SK-N-SH (cell line): ENCODE results near the gene KIF1A. TPM values are rescaled to one million over a fixed set of nuclear protein-coding genes. Genes with fewer than 3 reads are reported as not detected.

Experiments
- CTCF ChIA-PET: fragments of 300-600, 350-600 bp; formaldehyde crosslinking; extraction: SDS; loops from one replicate; lab custom pipeline; 2021; lab: Yijun Ruan, JAX
- POLR2A ChIA-PET: fragments of 350-600 bp; sonication (Branson Sonifier 250); formaldehyde crosslinking; extraction: SDS; loops from one replicate; lab custom pipeline; 2020; ENCODE audit warnings: antibody characterized with exemption, inconsistent platforms; lab: Yijun Ruan, JAX
- DNase-seq: peaks from one replicate; pipeline ENCODE4 v3.0.0; 2012
- H2AFZ ChIP-seq: fragments of 200-600 bp; sonication (generic); 2 replicates; pipeline ENCODE4 v1.8.1; 2016; ENCODE audit warnings: antibody characterized with exemption, mild to moderate bottlenecking, low read depth
- H3F3A ChIP-seq: fragments of 200-600 bp; sonication (generic); replicated peaks from 2 replicates; pipeline ENCODE3; 2016; ENCODE audit warnings: antibody characterized with exemption, mild to moderate bottlenecking; ENCODE audit not compliant: insufficient read depth
- H3K27ac ChIP-seq, 2 experiments: fragments of 200-500 bp in 1 of 2; fragments of 200-600 bp in 1 of 2; sonication (Bioruptor generic) in 1 of 2; sonication (generic), shearing (Covaris generic) in 1 of 2; 2 replicates each; pipeline versions ENCODE4 v1.5.1 to v1.6.1; 2014 to 2016; ENCODE audit warnings: low read depth in 2 of 2, inconsistent platforms in 1 of 2, low read length in 1 of 2, mild to moderate bottlenecking in 1 of 2, mixed read lengths in 1 of 2
- H3K27me3 ChIP-seq: fragments of 200-600 bp; sonication (generic), shearing (Covaris generic); 2 replicates; pipeline ENCODE4 v1.6.1; 2016; ENCODE audit warnings: mixed run types; ENCODE audit not compliant: insufficient read depth
- H3K36me3 ChIP-seq, 2 experiments: fragments of 200-500 bp in 1 of 2; fragments of 200-600 bp in 1 of 2; sonication (Bioruptor generic) in 1 of 2; sonication (generic) in 1 of 2; replicated peaks in 1 of 2; 2 replicates each; pipeline versions ENCODE3 to v1.5.1; 2014 to 2016; ENCODE audit warnings: low read length in 1 of 2, mild to moderate bottlenecking in 1 of 2; ENCODE audit not compliant: insufficient read depth in 2 of 2, control insufficient read depth in 1 of 2
- H3K4me1 ChIP-seq, 2 experiments: fragments of 200-500 bp in 1 of 2; fragments of 200-600 bp in 1 of 2; sonication (Bioruptor generic) in 1 of 2; sonication (generic), shearing (Covaris generic) in 1 of 2; 2 replicates each; pipeline versions ENCODE4 v1.5.1 to v1.6.1; 2014 to 2016; ENCODE audit warnings: low read depth in 1 of 2, low read length in 1 of 2, mixed run types in 1 of 2; ENCODE audit not compliant: insufficient read depth in 2 of 2, control insufficient read depth in 1 of 2
- H3K4me2 ChIP-seq: fragments of 200-600 bp; sonication (generic), shearing (Covaris generic); 2 replicates; pipeline ENCODE4 v1.6.1; 2017; ENCODE audit warnings: mixed run types
- H3K4me3 ChIP-seq, 2 experiments: fragments of 200-500 bp in 1 of 2; fragments of 200-600 bp in 1 of 2; sonication (Bioruptor generic) in 1 of 2; sonication (generic), shearing (Covaris generic) in 1 of 2; 2 replicates each; pipeline versions ENCODE4 v1.5.1 to v1.8.1; 2014 to 2016; ENCODE audit warnings: low read depth in 2 of 2, inconsistent platforms in 1 of 2, low read length in 1 of 2, mild to moderate bottlenecking in 1 of 2, mixed read lengths in 1 of 2, moderate library complexity in 1 of 2
- H3K79me2 ChIP-seq: fragments of 200-600 bp; sonication (generic); 2 replicates; pipeline ENCODE4 v1.8.1; 2017; ENCODE audit warnings: mild to moderate bottlenecking; ENCODE audit not compliant: insufficient read depth
- H3K9ac ChIP-seq: fragments of 200-600 bp; sonication (generic); 2 replicates; pipeline ENCODE4 v1.6.1; 2017; ENCODE audit warnings: mixed run types
- H3K9me2 ChIP-seq: fragments of 200-600 bp; sonication (generic); 2 replicates; pipeline ENCODE4 v1.6.1; 2017; ENCODE audit warnings: mixed run types
- H3K9me3 ChIP-seq: fragments of 200-600 bp; sonication (generic); 2 replicates; pipeline ENCODE4 v1.6.1; 2017; ENCODE audit warnings: mixed run types, mild to moderate bottlenecking, moderate library complexity
- H4K20me1 ChIP-seq: fragments of 200-600 bp; sonication (generic); 2 replicates; pipeline ENCODE4 v1.6.1; 2017; ENCODE audit warnings: mild to moderate bottlenecking, mixed run types; ENCODE audit not compliant: insufficient read depth
- CHD2 ChIP-seq: fragments of 150-350 bp; IDR thresholded peaks from 2 replicates; pipeline ENCODE4 v1.6.1; 2018; ENCODE audit warnings: low read length; ENCODE audit not compliant: partially characterized antibody
- ELF1 ChIP-seq: IDR thresholded peaks from 2 replicates; pipeline ENCODE4 v1.4.0; 2012
- EP300 ChIP-seq, 2 experiments: IDR thresholded peaks; 2 replicates each; pipeline versions ENCODE4 v1.4.0 to v1.6.1; 2012; ENCODE audit warnings: borderline replicate concordance in 1 of 2, low read depth in 1 of 2, low read length in 1 of 2
- FOXJ3 ChIP-seq: sonication (generic); formaldehyde crosslinking; IDR thresholded peaks from 2 replicates; pipeline ENCODE4 v1.5.1; 2020; ENCODE audit warnings: mild to moderate bottlenecking, missing genetic modification reagents
- FOXM1 ChIP-seq: IDR thresholded peaks from 2 replicates; pipeline ENCODE4 v1.4.0; 2012; ENCODE audit warnings: low read depth, mild to moderate bottlenecking
- GABPA ChIP-seq: IDR thresholded peaks from 2 replicates; pipeline ENCODE4 v1.4.0; 2012; ENCODE audit warnings: low read depth, mild to moderate bottlenecking
- JUND ChIP-seq: IDR thresholded peaks from 2 replicates; pipeline ENCODE4 v1.4.0; 2012
- MEF2A ChIP-seq: IDR thresholded peaks from 2 replicates; pipeline ENCODE4 v1.4.0; 2012; ENCODE audit warnings: low read depth, borderline replicate concordance
- MXI1 ChIP-seq: IDR thresholded peaks from 2 replicates; pipeline ENCODE4 v1.6.1; 2012; ENCODE audit warnings: mild to moderate bottlenecking, low read depth, low read length, improper control_type of control experiment
- NRF1 ChIP-seq: IDR thresholded peaks from 2 replicates; pipeline ENCODE4 v1.6.1; 2012; ENCODE audit warnings: low read depth, mild to moderate bottlenecking, low read length
- POLR2AphosphoS5 ChIP-seq: IDR thresholded peaks from 2 replicates; pipeline ENCODE4 v1.6.1; 2012; ENCODE audit warnings: low read depth, low read length
- RAD21 ChIP-seq: IDR thresholded peaks from 2 replicates; pipeline ENCODE4 v1.6.1; 2012; ENCODE audit warnings: mild to moderate bottlenecking, low read length
- RXRA ChIP-seq: IDR thresholded peaks from 2 replicates; pipeline ENCODE4 v1.4.0; 2012; ENCODE audit warnings: low read depth, mild to moderate bottlenecking, borderline replicate concordance
- SMC3 ChIP-seq: IDR thresholded peaks from 2 replicates; pipeline ENCODE4 v1.6.1; 2012; ENCODE audit warnings: low read depth, low read length, improper control_type of control experiment
- TAF1 ChIP-seq: IDR thresholded peaks from 2 replicates; pipeline ENCODE4 v1.6.1; 2012; ENCODE audit warnings: low read depth, mild to moderate bottlenecking, low read length, moderate library complexity, borderline replicate concordance
- TCF12 ChIP-seq: IDR thresholded peaks from 2 replicates; pipeline ENCODE4 v1.4.0; 2012
- WGBS: methylation state at CpG from one replicate; pipeline ENCODE4 v1.1.6; 2017; ENCODE audit warnings: low lambda C conversion rate; 5-methylcytosine and 5-hydroxymethylcytosine counted together
- polyA plus RNA-seq, 3 experiments: library from polyadenylated mRNA; depleted of rRNA; stranded (reverse); fragments of >200 nt; gene quantifications; 2 replicates each; pipeline ENCODE4 v1.2.3, GENCODE V29; 2012
- TF ChIP-seq, protein P1 (sequence below): fragments of 150-350 bp; IDR thresholded peaks from 2 replicates; pipeline ENCODE4 v1.6.1; 2016; ENCODE audit warnings: mild to moderate bottlenecking, low read depth, low read length
- TF ChIP-seq, protein P2 (sequence below): IDR thresholded peaks from 2 replicates; pipeline ENCODE4 v1.4.0; 2012; ENCODE audit warnings: low read depth
- TF ChIP-seq, protein P3 (sequence below): fragments of 200-600 bp; sonication (generic); IDR thresholded peaks from 2 replicates; pipeline ENCODE4 v1.6.1; 2017; ENCODE audit warnings: antibody characterized with exemption, mild to moderate bottlenecking, moderate library complexity

Gene KIF1A
- polyA plus RNA-seq, 1 of the 3 experiments (the other 2 are of a cell fraction), result 0.21 TPM

DNA sequence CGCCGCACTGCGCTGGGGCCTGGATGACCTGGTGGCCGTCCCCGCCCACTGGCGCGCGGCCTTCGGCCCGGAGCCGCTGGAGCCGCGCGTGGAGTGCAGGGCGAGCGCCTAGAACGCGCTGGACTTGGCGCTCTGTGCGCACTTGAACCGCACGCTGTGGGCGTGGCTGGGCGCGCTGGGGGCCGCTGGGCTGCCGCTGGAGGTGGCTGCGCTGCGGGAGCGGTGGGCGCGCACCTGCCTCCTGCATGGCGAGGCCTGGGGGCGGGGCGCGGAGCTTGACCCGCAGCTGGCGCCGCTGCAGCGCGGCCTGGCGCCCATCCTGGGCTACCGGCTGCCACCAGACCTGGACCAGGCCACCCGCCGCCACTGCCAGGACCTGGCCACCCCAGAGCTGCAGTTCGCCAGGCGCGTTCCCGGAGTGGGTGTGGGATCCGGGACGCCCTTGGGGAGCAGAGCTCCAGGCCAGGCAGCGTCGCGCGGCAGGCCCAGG lies 147.3 kb downstream of the KIF1A start:
- POLR2A ChIA-PET, result no interaction called here
- peak; percentile 44 for DNase-seq
- Histone ChIP-seq H3K36me3 (no peaks in the 10 kb centered on the region), H3K9me3 (no peaks in the 10 kb centered on the region), H3K9me2 (no peaks in the 10 kb centered on the region), H3K27me3 (no peaks in the 10 kb centered on the region; the same call in 1 of the 2 replicates), H3K79me2 (no peaks in the 10 kb centered on the region), H3K9ac (no peak overlapping the region), H3K4me3 (no peak overlapping the region)
- CTCF ChIA-PET, result no interaction called here
- no peak for TF ChIP-seq CHD2
- TF ChIP-seq, protein P1, sequence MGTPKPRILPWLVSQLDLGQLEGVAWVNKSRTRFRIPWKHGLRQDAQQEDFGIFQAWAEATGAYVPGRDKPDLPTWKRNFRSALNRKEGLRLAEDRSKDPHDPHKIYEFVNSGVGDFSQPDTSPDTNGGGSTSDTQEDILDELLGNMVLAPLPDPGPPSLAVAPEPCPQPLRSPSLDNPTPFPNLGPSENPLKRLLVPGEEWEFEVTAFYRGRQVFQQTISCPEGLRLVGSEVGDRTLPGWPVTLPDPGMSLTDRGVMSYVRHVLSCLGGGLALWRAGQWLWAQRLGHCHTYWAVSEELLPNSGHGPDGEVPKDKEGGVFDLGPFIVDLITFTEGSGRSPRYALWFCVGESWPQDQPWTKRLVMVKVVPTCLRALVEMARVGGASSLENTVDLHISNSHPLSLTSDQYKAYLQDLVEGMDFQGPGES, result no peak
- no peak for TF ChIP-seq FOXJ3 (CRISPR knock-in tag)
- TF ChIP-seq, all 33 proteins: peak for 0
- Histone ChIP-seq H3K4me2 (no peak overlapping the region), H3K4me1 (peaks cover 0 to 2% of the 10 kb centered on the region in 2 experiments; a peak in 1 of 4 replicates), H4K20me1 (no peaks in the 10 kb centered on the region), H3F3A (no peaks in the 10 kb centered on the region), H2AFZ (no peak overlapping the region), H3K27ac (no peak overlapping the region)
- 46% methylated on average over 29 of the region's 55 CpGs for WGBS

DNA sequence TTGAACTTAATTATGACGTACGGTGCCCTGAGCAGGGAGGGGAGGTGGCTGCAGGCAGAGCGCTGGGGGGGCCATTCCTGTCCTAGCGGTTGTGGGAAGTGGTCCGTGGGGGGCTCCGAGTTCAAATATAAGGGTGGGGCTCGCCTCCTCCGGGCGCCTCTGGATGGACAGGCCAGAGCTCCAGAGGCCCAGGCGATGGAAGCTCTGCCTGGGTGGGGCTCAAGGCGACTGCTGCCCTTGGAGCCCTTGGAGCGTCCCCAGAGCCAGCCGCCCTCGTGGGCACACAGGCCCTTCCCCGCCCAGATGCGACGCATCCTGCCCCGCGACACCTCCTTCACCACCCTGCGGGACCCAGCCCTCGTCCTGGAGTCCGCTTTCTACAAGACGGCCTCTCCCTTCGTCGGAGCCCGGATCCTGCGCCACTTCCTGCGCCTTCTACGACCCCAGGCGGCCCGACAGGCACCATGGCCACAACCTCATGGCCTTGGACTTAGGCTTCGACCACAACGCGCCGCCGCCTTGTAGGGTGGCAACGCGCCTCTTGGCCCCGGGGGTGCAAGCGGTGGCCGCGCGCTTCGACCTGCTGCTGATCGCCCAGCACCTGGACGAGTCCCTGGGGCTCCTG lies 147.8 kb downstream of the KIF1A start:
- no peaks in the 10 kb centered on the region for H3K9me3 ChIP-seq
- no peak overlapping the region for H3K27ac ChIP-seq
- no peak overlapping the region for H3K4me2 ChIP-seq
- no peaks in the 10 kb centered on the region for H3K79me2 ChIP-seq
- H3K9ac ChIP-seq, result no peak overlapping the region
- H3K36me3 ChIP-seq, result no peaks in the 10 kb centered on the region
- 83% methylated on average over 36 of the region's 46 CpGs for WGBS
- H3K27me3 ChIP-seq, result no peaks in the 10 kb centered on the region; the same call in 1 of the 2 replicates
- H3F3A ChIP-seq, result no peaks in the 10 kb centered on the region
- H3K4me1 ChIP-seq, result peaks cover 0 to 2% of the 10 kb centered on the region in 2 experiments; a peak in 1 of 4 replicates
- TF ChIP-seq FOXJ3 (CRISPR knock-in tag) (no peak), GABPA (no peak), TCF12 (no peak), ELF1 (no peak), RAD21 (no peak), MXI1 (no peak)
- ChIA-PET CTCF (no interaction called here), POLR2A (no interaction called here)
- no peaks in the 10 kb centered on the region for H3K9me2 ChIP-seq
- no peaks in the 10 kb centered on the region for H4K20me1 ChIP-seq
- DNase-seq, result no peak
- H3K4me3 ChIP-seq, result no peak overlapping the region
- H2AFZ ChIP-seq, result no peak overlapping the region

DNA sequence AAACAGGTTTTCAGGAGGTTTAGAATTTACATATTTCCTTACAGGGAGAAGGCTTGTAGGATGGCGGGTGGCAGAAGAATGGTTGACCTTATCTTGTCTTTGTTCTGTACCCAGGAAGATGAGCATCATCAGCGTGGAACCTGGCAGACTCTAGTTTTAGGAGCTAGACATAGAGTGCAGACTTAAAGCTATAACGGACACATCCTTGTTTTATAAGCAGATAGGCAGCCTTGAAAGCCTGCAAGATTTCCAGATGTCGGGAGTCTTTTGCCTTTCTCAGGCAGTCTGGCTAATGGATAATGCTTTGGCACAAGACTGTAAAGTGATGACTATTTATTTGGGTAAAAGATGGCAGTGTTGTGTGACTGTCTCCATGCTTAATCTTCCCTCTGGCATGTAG lies 149.1 kb downstream of the KIF1A start:
- DNase-seq, result no peak
- no peaks in the 10 kb centered on the region for H3F3A ChIP-seq
- no peak overlapping the region for H2AFZ ChIP-seq
- H3K36me3 ChIP-seq, result no peaks in the 10 kb centered on the region
- no peaks in the 10 kb centered on the region for H3K9me3 ChIP-seq
- H3K27ac ChIP-seq, result no peak overlapping the region
- WGBS, result 39% methylated on average over 4 of the region's 4 CpGs
- peaks cover 0 to 2% of the 10 kb centered on the region in 2 experiments; a peak in 1 of 4 replicates for H3K4me1 ChIP-seq
- H3K27me3 ChIP-seq, result no peaks in the 10 kb centered on the region; the same call in 1 of the 2 replicates
- POLR2A ChIA-PET, result no interaction called here
- H3K9ac ChIP-seq, result no peak overlapping the region
- no peaks in the 10 kb centered on the region for H4K20me1 ChIP-seq
- no peak overlapping the region for H3K4me2 ChIP-seq
- no peaks in the 10 kb centered on the region for H3K9me2 ChIP-seq
- H3K4me3 ChIP-seq, result no peak overlapping the region
- no peaks in the 10 kb centered on the region for H3K79me2 ChIP-seq
- CTCF ChIA-PET, result no interaction called here
- TF ChIP-seq EP300 (IDR thresholded peaks at IDR 0.05; ENCODE audit: borderline replicate concordance in 1 of 2, low read depth in 1 of 2, low read length in 1 of 2) (no peak), SMC3 (no peak), TAF1 (no peak), JUND (no peak), POLR2AphosphoS5 (no peak), FOXM1 (no peak), RAD21 (no peak), RXRA (no peak), FOXJ3 (CRISPR knock-in tag) (no peak), MEF2A (no peak), NRF1 (no peak)
- TF ChIP-seq, protein P2, sequence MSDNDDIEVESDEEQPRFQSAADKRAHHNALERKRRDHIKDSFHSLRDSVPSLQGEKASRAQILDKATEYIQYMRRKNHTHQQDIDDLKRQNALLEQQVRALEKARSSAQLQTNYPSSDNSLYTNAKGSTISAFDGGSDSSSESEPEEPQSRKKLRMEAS, result no peak
- TF ChIP-seq, protein P3, sequence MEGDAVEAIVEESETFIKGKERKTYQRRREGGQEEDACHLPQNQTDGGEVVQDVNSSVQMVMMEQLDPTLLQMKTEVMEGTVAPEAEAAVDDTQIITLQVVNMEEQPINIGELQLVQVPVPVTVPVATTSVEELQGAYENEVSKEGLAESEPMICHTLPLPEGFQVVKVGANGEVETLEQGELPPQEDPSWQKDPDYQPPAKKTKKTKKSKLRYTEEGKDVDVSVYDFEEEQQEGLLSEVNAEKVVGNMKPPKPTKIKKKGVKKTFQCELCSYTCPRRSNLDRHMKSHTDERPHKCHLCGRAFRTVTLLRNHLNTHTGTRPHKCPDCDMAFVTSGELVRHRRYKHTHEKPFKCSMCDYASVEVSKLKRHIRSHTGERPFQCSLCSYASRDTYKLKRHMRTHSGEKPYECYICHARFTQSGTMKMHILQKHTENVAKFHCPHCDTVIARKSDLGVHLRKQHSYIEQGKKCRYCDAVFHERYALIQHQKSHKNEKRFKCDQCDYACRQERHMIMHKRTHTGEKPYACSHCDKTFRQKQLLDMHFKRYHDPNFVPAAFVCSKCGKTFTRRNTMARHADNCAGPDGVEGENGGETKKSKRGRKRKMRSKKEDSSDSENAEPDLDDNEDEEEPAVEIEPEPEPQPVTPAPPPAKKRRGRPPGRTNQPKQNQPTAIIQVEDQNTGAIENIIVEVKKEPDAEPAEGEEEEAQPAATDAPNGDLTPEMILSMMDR, result no peak
